Measurements from ENCODE around the gene RHBDD1.

DNA sequence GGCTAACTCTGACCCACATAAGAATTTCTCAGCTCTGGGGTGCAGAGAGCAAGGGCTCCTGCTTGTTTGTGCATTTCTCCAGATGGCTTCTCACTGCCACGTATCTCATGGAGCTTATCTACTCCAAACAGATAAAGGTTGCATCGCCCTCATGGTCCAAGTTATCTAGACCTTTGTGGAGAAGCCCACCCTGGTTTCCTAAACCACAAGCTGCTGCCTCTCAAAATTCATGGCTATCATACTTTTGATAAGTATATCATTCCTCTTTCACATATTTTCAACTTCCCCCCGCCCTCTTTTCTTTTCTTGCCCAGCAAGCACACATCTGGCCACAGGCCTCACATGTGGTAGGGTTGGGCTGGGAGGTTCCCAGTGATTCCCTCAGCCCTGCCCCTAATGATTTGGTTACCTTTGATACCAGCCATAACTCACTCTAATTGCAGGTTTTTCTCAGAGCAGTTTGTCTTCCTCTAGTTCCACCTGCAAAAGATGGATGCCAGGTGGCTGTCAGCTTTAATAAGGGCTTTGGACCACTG is 146.0 kb downstream of the RHBDD1 start:
- TF ChIP-seq, protein P1, sequence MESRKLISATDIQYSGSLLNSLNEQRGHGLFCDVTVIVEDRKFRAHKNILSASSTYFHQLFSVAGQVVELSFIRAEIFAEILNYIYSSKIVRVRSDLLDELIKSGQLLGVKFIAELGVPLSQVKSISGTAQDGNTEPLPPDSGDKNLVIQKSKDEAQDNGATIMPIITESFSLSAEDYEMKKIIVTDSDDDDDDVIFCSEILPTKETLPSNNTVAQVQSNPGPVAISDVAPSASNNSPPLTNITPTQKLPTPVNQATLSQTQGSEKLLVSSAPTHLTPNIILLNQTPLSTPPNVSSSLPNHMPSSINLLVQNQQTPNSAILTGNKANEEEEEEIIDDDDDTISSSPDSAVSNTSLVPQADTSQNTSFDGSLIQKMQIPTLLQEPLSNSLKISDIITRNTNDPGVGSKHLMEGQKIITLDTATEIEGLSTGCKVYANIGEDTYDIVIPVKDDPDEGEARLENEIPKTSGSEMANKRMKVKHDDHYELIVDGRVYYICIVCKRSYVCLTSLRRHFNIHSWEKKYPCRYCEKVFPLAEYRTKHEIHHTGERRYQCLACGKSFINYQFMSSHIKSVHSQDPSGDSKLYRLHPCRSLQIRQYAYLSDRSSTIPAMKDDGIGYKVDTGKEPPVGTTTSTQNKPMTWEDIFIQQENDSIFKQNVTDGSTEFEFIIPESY (IDR thresholded peaks at IDR 0.05; ENCODE audit: borderline replicate concordance, low read depth), result no peak
- TF ChIP-seq FOXM1 (IDR thresholded peaks at IDR 0.05; ENCODE audit: low read depth) (no peak), FOXJ3 (CRISPR knock-in tag; IDR thresholded peaks at IDR 0.05) (no peak), CHD2 (IDR thresholded peaks at IDR 0.05; ENCODE audit: low read length, partially characterized antibody) (no peak), EP300 (IDR thresholded peaks at IDR 0.05; ENCODE audit: borderline replicate concordance in 1 of 2, low read depth in 1 of 2, low read length in 1 of 2) (no peak), NRF1 (IDR thresholded peaks at IDR 0.05; ENCODE audit: low read depth, low read length) (no peak)
- TF ChIP-seq, protein P2, sequence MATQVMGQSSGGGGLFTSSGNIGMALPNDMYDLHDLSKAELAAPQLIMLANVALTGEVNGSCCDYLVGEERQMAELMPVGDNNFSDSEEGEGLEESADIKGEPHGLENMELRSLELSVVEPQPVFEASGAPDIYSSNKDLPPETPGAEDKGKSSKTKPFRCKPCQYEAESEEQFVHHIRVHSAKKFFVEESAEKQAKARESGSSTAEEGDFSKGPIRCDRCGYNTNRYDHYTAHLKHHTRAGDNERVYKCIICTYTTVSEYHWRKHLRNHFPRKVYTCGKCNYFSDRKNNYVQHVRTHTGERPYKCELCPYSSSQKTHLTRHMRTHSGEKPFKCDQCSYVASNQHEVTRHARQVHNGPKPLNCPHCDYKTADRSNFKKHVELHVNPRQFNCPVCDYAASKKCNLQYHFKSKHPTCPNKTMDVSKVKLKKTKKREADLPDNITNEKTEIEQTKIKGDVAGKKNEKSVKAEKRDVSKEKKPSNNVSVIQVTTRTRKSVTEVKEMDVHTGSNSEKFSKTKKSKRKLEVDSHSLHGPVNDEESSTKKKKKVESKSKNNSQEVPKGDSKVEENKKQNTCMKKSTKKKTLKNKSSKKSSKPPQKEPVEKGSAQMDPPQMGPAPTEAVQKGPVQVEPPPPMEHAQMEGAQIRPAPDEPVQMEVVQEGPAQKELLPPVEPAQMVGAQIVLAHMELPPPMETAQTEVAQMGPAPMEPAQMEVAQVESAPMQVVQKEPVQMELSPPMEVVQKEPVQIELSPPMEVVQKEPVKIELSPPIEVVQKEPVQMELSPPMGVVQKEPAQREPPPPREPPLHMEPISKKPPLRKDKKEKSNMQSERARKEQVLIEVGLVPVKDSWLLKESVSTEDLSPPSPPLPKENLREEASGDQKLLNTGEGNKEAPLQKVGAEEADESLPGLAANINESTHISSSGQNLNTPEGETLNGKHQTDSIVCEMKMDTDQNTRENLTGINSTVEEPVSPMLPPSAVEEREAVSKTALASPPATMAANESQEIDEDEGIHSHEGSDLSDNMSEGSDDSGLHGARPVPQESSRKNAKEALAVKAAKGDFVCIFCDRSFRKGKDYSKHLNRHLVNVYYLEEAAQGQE (IDR thresholded peaks at IDR 0.05; ENCODE audit: low read depth, low read length), result no peak
- TF ChIP-seq, protein P3, sequence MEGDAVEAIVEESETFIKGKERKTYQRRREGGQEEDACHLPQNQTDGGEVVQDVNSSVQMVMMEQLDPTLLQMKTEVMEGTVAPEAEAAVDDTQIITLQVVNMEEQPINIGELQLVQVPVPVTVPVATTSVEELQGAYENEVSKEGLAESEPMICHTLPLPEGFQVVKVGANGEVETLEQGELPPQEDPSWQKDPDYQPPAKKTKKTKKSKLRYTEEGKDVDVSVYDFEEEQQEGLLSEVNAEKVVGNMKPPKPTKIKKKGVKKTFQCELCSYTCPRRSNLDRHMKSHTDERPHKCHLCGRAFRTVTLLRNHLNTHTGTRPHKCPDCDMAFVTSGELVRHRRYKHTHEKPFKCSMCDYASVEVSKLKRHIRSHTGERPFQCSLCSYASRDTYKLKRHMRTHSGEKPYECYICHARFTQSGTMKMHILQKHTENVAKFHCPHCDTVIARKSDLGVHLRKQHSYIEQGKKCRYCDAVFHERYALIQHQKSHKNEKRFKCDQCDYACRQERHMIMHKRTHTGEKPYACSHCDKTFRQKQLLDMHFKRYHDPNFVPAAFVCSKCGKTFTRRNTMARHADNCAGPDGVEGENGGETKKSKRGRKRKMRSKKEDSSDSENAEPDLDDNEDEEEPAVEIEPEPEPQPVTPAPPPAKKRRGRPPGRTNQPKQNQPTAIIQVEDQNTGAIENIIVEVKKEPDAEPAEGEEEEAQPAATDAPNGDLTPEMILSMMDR (IDR thresholded peaks at IDR 0.05), result no peak
- TF ChIP-seq, protein P4, sequence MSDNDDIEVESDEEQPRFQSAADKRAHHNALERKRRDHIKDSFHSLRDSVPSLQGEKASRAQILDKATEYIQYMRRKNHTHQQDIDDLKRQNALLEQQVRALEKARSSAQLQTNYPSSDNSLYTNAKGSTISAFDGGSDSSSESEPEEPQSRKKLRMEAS (IDR thresholded peaks at IDR 0.05; ENCODE audit: low read depth), result no peak

Data from SK-N-SH (cell line).